A673 (cell line): Measurements from ENCODE around the gene NES.

ENCODE experiments used
- EZH2 ChIP-seq: fragments of 200-600 bp; sonication (generic); IDR thresholded peaks from 2 replicates; pipeline ENCODE4 v1.6.1; 2017; ENCODE audit warnings: borderline replicate concordance, low read depth, mild to moderate bottlenecking, mixed read lengths, antibody characterized with exemption, low read length; ENCODE audit not compliant: poor library complexity, severe bottlenecking
- TF ChIP-seq, protein P1 (sequence below): fragments of 300-800, 200-600 bp; sonication (generic); conservative IDR thresholded peaks from 2 replicates; pipeline ENCODE4 v1.5.1; 2017; ENCODE audit warnings: low read depth, mild to moderate bottlenecking, antibody characterized with exemption, low read length, moderate library complexity, mixed read lengths

DNA sequence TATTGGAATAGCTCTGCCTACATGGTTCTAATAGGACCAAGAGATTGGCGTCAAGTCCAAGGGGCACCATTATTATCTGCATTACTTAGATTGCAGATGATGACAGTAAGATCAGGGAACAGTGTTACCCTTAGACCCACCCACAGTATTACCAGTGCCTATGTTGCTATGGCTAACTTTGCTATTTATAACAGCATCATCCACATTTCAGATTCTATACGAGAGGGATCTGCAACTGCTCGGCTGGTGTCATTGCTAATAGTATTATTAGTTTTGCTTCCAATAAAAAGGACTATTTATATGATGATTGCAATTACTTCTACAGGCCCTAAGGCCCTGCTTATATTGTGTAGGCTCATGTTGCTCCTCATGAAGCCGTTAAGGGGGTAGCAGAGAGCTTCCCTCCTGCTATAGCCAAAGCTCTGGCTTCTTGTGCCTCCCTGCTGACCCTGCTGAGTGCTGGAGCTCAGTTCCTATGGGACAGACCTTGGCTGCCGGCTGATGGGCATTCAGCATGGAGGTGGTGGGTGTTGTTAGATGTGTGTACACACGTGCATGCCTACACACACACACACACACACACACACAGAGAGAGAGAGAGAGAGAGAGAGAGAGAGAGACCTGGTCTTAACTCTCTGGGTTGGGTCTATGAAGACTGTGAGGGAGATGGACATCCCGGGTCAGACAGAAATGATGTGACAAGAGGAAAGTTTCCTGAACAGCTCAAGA lies 34.0 kb downstream of the NES start:
- TF ChIP-seq, protein P1, sequence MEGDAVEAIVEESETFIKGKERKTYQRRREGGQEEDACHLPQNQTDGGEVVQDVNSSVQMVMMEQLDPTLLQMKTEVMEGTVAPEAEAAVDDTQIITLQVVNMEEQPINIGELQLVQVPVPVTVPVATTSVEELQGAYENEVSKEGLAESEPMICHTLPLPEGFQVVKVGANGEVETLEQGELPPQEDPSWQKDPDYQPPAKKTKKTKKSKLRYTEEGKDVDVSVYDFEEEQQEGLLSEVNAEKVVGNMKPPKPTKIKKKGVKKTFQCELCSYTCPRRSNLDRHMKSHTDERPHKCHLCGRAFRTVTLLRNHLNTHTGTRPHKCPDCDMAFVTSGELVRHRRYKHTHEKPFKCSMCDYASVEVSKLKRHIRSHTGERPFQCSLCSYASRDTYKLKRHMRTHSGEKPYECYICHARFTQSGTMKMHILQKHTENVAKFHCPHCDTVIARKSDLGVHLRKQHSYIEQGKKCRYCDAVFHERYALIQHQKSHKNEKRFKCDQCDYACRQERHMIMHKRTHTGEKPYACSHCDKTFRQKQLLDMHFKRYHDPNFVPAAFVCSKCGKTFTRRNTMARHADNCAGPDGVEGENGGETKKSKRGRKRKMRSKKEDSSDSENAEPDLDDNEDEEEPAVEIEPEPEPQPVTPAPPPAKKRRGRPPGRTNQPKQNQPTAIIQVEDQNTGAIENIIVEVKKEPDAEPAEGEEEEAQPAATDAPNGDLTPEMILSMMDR = no peak
- TF ChIP-seq EZH2 = no peak
